Liver (tissue), 3 donors: ENCODE measurements around the gene SYPL1.

Experiments used
- SP1 ChIP-seq: IDR thresholded peaks from 2 replicates; pipeline ENCODE4 v1.6.1; 2018; ENCODE audit warnings: antibody characterized with exemption, mild to moderate bottlenecking
- TF ChIP-seq, protein P1 (sequence below): fragments of 150-350 bp; IDR thresholded peaks from 2 replicates; pipeline ENCODE4 v1.5.1; 2017; ENCODE audit warnings: improper control_type of control experiment, low read depth, low read length; ENCODE audit not compliant: missing input control
- TF ChIP-seq, protein P2 (sequence below): IDR thresholded peaks from 2 replicates; pipeline ENCODE4 v1.6.1; 2016; ENCODE audit warnings: antibody characterized with exemption
- donor health status: healthy.
- donor health status: healthy.

DNA sequence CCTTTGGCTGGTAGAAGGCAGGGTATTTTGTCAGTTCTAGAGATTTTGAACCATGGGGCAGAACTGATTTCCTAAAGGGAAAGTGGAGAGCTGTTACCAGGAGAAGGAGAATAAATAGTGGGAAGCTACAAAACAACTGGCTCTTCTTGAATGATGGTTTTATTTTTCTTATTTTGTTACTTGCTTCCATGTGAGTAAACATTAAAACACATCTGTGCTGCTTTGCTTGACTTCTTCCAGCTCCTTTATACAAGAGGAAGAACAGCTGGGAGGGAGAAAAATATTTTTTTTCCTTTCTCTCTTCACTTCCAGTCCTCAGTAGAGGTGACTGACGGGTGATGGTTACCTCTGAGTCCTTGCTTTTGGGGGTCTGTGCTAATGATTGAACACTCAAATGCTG lies 30.0 kb upstream of the SYPL1 start:
- TF ChIP-seq, protein P1, sequence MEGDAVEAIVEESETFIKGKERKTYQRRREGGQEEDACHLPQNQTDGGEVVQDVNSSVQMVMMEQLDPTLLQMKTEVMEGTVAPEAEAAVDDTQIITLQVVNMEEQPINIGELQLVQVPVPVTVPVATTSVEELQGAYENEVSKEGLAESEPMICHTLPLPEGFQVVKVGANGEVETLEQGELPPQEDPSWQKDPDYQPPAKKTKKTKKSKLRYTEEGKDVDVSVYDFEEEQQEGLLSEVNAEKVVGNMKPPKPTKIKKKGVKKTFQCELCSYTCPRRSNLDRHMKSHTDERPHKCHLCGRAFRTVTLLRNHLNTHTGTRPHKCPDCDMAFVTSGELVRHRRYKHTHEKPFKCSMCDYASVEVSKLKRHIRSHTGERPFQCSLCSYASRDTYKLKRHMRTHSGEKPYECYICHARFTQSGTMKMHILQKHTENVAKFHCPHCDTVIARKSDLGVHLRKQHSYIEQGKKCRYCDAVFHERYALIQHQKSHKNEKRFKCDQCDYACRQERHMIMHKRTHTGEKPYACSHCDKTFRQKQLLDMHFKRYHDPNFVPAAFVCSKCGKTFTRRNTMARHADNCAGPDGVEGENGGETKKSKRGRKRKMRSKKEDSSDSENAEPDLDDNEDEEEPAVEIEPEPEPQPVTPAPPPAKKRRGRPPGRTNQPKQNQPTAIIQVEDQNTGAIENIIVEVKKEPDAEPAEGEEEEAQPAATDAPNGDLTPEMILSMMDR: no peak
- TF ChIP-seq, protein P2, sequence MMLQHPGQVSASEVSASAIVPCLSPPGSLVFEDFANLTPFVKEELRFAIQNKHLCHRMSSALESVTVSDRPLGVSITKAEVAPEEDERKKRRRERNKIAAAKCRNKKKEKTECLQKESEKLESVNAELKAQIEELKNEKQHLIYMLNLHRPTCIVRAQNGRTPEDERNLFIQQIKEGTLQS: no peak
- no peak for TF ChIP-seq SP1
